ENCODE results near the gene FRAS1.

DNA sequence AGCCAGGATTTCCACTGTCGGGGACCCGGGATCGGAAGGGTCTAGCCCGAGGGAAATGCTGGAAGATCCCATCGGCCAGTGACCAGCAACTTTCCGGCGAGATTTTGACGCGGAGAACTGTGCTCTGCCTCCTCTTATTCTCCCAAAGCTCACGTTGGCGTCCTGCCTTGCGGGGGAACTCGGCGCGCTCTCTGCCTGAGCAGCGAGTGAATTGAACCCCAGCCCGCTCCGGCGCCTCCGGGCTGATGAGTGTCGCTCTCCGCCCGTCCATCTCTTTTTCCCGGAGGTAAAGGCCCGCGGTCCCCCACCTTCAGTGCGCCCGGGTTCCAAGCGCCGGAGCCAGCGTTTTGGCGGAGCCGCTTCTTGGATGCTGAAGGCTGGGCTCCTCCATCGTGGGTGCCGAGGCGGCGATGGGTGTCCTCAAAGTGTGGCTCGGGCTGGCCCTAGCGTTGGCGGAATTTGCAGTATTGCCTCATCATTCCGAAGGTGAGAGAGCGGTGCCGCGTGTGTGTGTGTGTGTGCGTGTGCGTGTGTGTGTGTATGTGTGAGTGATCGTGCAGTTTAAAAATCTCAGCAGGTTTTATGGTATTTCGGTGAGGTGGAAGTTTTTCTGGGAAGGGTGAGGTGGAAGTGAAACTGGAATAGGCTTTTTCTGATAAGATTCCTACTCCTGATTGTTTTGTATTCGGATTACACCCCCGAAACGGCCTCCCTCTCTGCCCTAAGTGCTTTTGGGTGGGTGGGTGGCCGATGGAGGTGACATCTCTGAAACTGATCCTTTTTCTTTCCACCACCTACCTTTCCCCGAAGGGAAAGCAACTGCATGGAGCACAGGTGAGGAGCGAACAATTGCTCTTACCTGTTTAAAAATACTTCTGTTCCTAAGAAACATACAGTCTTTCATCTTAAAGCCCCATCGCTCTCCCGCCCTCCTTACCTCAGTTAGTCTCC, 752 bp downstream of the FRAS1 start:
- TF ChIP-seq, protein P1, sequence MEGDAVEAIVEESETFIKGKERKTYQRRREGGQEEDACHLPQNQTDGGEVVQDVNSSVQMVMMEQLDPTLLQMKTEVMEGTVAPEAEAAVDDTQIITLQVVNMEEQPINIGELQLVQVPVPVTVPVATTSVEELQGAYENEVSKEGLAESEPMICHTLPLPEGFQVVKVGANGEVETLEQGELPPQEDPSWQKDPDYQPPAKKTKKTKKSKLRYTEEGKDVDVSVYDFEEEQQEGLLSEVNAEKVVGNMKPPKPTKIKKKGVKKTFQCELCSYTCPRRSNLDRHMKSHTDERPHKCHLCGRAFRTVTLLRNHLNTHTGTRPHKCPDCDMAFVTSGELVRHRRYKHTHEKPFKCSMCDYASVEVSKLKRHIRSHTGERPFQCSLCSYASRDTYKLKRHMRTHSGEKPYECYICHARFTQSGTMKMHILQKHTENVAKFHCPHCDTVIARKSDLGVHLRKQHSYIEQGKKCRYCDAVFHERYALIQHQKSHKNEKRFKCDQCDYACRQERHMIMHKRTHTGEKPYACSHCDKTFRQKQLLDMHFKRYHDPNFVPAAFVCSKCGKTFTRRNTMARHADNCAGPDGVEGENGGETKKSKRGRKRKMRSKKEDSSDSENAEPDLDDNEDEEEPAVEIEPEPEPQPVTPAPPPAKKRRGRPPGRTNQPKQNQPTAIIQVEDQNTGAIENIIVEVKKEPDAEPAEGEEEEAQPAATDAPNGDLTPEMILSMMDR (IDR thresholded peaks at IDR 0.05), result no peak
- no peak for TF ChIP-seq POLR2A (IDR thresholded peaks at IDR 0.05)

All from uterus (tissue), 2 donors.